Peyer's patch (tissue), 4 donors: ENCODE data around the gene KASH5.

Experiments used
- CTCF ChIP-seq, 6 experiments: fragments of 450-650 bp in 4 of 6; fragments of 200-600 bp in 2 of 6; sonication (generic) in 1 of 6; IDR thresholded peaks; one replicate each; pipeline ENCODE4 v1.5.1; 2017 to 2019; ENCODE audit warnings: antibody characterized with exemption in 6 of 6, mild to moderate bottlenecking in 3 of 6, moderate library complexity in 1 of 6
- POLR2A ChIP-seq, 2 donors: fragments of 450-650 bp; IDR thresholded peaks; one replicate each; pipeline ENCODE4 v1.5.1; 2017; ENCODE audit warnings: antibody characterized with exemption in 2 of 2, mild to moderate bottlenecking in 2 of 2, moderate library complexity in 2 of 2

DNA sequence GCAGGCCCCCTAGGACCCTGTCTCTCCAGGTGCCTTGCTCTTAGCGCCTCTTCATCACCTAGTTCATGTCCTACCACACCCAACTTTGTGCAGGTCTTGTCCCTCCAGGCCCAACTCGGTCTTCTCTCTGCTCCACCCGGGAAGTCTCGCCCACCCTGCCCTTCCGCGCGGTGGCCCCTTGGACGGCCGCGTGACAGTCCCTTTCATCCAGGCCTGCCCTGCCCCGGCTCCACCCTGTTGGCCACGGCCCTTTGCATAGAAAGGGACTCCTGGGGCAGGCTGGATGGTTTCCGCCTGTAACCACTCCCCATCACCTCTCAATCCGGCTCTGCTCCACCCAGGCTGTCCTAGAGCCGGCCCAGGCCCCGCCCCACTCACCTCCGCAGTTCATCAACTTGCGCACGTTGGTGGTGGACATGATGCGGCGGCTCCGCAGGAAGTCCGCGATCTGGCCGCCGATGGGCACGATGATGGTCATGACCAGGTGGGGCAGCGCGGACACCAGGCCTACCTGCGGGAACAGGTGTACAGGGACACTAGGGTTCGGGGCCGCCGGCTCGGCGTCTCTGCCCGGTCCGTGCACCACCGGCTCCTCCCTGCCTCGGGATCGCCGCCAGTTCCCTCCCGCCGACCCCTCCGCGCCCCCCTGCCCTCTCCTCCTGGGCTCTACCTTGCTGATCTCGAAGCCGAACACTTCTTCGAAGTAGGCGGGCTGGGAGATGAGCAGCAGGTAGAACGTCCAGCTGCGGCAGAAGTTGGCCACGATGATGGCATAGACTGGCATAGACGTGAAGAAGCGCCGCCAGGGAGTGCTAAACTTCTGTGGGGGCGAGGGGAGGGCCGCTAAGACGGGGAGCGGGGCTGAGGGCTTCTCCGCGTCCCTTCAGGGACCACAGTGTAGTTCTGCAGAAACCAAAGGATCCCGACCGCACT is 44.4 kb downstream of the KASH5 start:
- TF ChIP-seq CTCF (IDR thresholded peaks at IDR 0.05) (no peak), POLR2A (IDR thresholded peaks at IDR 0.05) (no peak)
